H1 (cell line): ENCODE measurements around the gene SMARCAL1. TPM values are rescaled to one million over a fixed set of nuclear protein-coding genes. Genes with fewer than 3 reads are reported as not detected.

Experiments
- CTCF ChIA-PET: fragments of 300-600 bp; sonication (Branson Sonifier 250); formaldehyde crosslinking; loops from one replicate; lab custom pipeline; 2021; ENCODE audit not compliant: partially characterized antibody; lab: Charles Lee
- POLR2A ChIA-PET: fragments of 300-600 bp; sonication (Branson Sonifier 250); formaldehyde crosslinking; loops from one replicate; lab custom pipeline; 2021; ENCODE audit warnings: inconsistent platforms; ENCODE audit not compliant: partially characterized antibody; lab: Charles Lee
- DNase-seq, 2 experiments: peaks; one replicate each; pipeline versions ENCODE4 v3.0.0 to v3.0.0-alpha.2; 2010 to 2022; ENCODE audit warnings: low spot score in 2 of 2, low read depth in 1 of 2, mixed read lengths in 1 of 2
- FAIRE-seq: peaks from 2 replicates; lab custom pipeline; 2011; peaks lifted over from hg19 to GRCh38; lab: Jason Lieb, UNC
- H2AFZ ChIP-seq: 2 replicates; pipeline ENCODE4 v1.8.1; 2012; ENCODE audit warnings: low read length, inconsistent platforms
- H2AK5ac ChIP-seq: 2 replicates; pipeline ENCODE4 v1.6.1; 2013; ENCODE audit warnings: low read depth, low read length
- H2BK120ac ChIP-seq: replicated peaks from 2 replicates; pipeline ENCODE3; 2013; ENCODE audit warnings: low read depth, low read length, inconsistent platforms
- H2BK12ac ChIP-seq: 2 replicates; pipeline ENCODE4 v1.6.1; 2013; ENCODE audit warnings: low read depth, low read length
- H2BK15ac ChIP-seq: 2 replicates; pipeline ENCODE4 v1.6.1; 2013; ENCODE audit warnings: low read length
- H2BK20ac ChIP-seq: 2 replicates; pipeline ENCODE4 v1.6.1; 2013; ENCODE audit warnings: low read length
- H2BK5ac ChIP-seq: 2 replicates; pipeline ENCODE4 v1.6.1; 2013; ENCODE audit warnings: low read depth, low read length
- H3K14ac ChIP-seq: 2 replicates; pipeline ENCODE4 v1.6.1; 2013; ENCODE audit warnings: inconsistent platforms; ENCODE audit not compliant: insufficient read length
- H3K18ac ChIP-seq: 2 replicates; pipeline ENCODE4 v1.6.1; 2013; ENCODE audit warnings: low read length; ENCODE audit errors: extremely low read depth
- H3K23ac ChIP-seq: 2 replicates; pipeline ENCODE4 v1.6.1; 2013; ENCODE audit warnings: inconsistent platforms; ENCODE audit not compliant: insufficient read length
- H3K23me2 ChIP-seq: 2 replicates; pipeline ENCODE4 v1.6.1; 2013; ENCODE audit warnings: low read depth, low read length
- H3K27ac ChIP-seq: 2 replicates; pipeline ENCODE4 v1.6.1; 2011; ENCODE audit warnings: low read depth, low read length, inconsistent platforms
- H3K27me3 ChIP-seq, 4 experiments: replicated peaks in 1 of 4; 1 replicate in 1 of 4; 2 replicates in 3 of 4; pipeline versions ENCODE4 v1.6.1 to v1.8.1; 2011 to 2013; ENCODE audit warnings: low read length in 3 of 4, mild to moderate bottlenecking in 3 of 4, inconsistent platforms in 2 of 4, mixed read lengths in 2 of 4, moderate library complexity in 1 of 4; ENCODE audit not compliant: control insufficient read depth in 3 of 4, insufficient read depth in 3 of 4; ENCODE audit errors: extremely low read depth in 1 of 4
- H3K36me3 ChIP-seq, 4 experiments: 2 replicates each; pipeline versions ENCODE4 v1.6.1 to v1.8.1; 2011 to 2013; ENCODE audit warnings: mild to moderate bottlenecking in 4 of 4, low read length in 3 of 4, moderate library complexity in 2 of 4, control low read depth in 1 of 4, inconsistent platforms in 1 of 4; ENCODE audit not compliant: insufficient read depth in 4 of 4, control insufficient read depth in 2 of 4
- H3K4ac ChIP-seq: replicated peaks from 2 replicates; pipeline ENCODE3; 2013; ENCODE audit warnings: low read length, low read depth, mixed read lengths, inconsistent platforms; ENCODE audit not compliant: insufficient read length
- H3K4me1 ChIP-seq, 4 experiments: replicated peaks in 1 of 4; 1 replicate in 1 of 4; 2 replicates in 3 of 4; pipeline versions ENCODE4 v1.6.1 to v1.8.1; 2011 to 2013; ENCODE audit warnings: low read length in 3 of 4, inconsistent platforms in 2 of 4, mixed read lengths in 1 of 4; ENCODE audit not compliant: insufficient read depth in 4 of 4, control insufficient read depth in 3 of 4
- H3K4me2 ChIP-seq, 2 experiments: 2 replicates each; pipeline versions ENCODE4 v1.6.1 to v1.8.1; 2011 to 2013; ENCODE audit warnings: low read depth in 2 of 2, low read length in 2 of 2, control low read depth in 1 of 2, inconsistent platforms in 1 of 2, mild to moderate bottlenecking in 1 of 2; ENCODE audit not compliant: insufficient read depth in 1 of 2
- H3K4me3 ChIP-seq, 4 experiments: fragments of 200-600, 300-600 bp in 1 of 4; sonication (generic), shearing (Covaris generic), sonication (Bioruptor Twin) in 1 of 4; 2 replicates each; pipeline versions ENCODE4 v1.5.1 to v1.8.1; 2011 to 2016; ENCODE audit warnings: low read length in 4 of 4, low read depth in 3 of 4, control low read depth in 2 of 4, inconsistent platforms in 2 of 4, mild to moderate bottlenecking in 2 of 4, mixed read lengths in 1 of 4, moderate library complexity in 1 of 4; ENCODE audit not compliant: insufficient read depth in 2 of 4; ENCODE audit errors: extremely low read depth in 1 of 4
- H3K56ac ChIP-seq: replicated peaks from 2 replicates; pipeline ENCODE3; 2013; ENCODE audit warnings: low read depth, mild to moderate bottlenecking, mixed read lengths, low read length, inconsistent platforms; ENCODE audit not compliant: insufficient read length
- H3K79me1 ChIP-seq: 2 replicates; pipeline ENCODE4 v1.6.1; 2013; ENCODE audit warnings: low read depth, low read length, control low read depth
- H3K79me2 ChIP-seq, 2 experiments: 2 replicates each; pipeline versions ENCODE4 v1.6.1 to v1.8.1; 2012 to 2013; ENCODE audit warnings: low read length in 2 of 2, mild to moderate bottlenecking in 2 of 2, inconsistent platforms in 1 of 2; ENCODE audit not compliant: insufficient read depth in 2 of 2, control insufficient read depth in 1 of 2
- H3K9ac ChIP-seq, 4 experiments: replicated peaks in 1 of 4; 1 replicate in 1 of 4; 2 replicates in 3 of 4; pipeline versions ENCODE4 v1.6.1 to v1.8.1; 2011 to 2013; ENCODE audit warnings: low read depth in 3 of 4, low read length in 3 of 4, control low read depth in 2 of 4, mild to moderate bottlenecking in 2 of 4, moderate library complexity in 2 of 4, inconsistent platforms in 1 of 4; ENCODE audit errors: extremely low read depth in 1 of 4
- H3K9me3 ChIP-seq, 2 experiments: 2 replicates each; pipeline versions ENCODE4 v1.6.1 to v1.8.1; 2012 to 2013; ENCODE audit warnings: mild to moderate bottlenecking in 2 of 2, moderate library complexity in 2 of 2, control low read depth in 1 of 2, inconsistent platforms in 1 of 2, low read depth in 1 of 2, low read length in 1 of 2, mixed read lengths in 1 of 2; ENCODE audit not compliant: insufficient read depth in 2 of 2
- H4K20me1 ChIP-seq, 2 experiments: replicated peaks in 1 of 2; 2 replicates each; pipeline versions ENCODE3 to v1.8.1; 2011 to 2013; ENCODE audit warnings: inconsistent platforms in 2 of 2, low read length in 2 of 2, mild to moderate bottlenecking in 1 of 2; ENCODE audit not compliant: insufficient read depth in 2 of 2, control insufficient read depth in 1 of 2
- H4K5ac ChIP-seq: 2 replicates; pipeline ENCODE4 v1.6.1; 2013; ENCODE audit warnings: low read length, low read depth, mixed read lengths, inconsistent platforms; ENCODE audit not compliant: insufficient read length
- H4K8ac ChIP-seq: 2 replicates; pipeline ENCODE4 v1.8.0; 2013; ENCODE audit warnings: mild to moderate bottlenecking, moderate library complexity, low read length, inconsistent platforms; ENCODE audit not compliant: insufficient read depth; ENCODE audit errors: extremely low read depth
- H4K91ac ChIP-seq: replicated peaks from 2 replicates; pipeline ENCODE3; 2013; ENCODE audit warnings: low read length, mixed read lengths, inconsistent platforms; ENCODE audit not compliant: insufficient read length
- ASH2L ChIP-seq: fragments of 200-600, 300-600 bp; sonication (generic); IDR thresholded peaks from one replicate; pipeline ENCODE4 v1.7.1; 2017; ENCODE audit warnings: low read length
- ATF2 ChIP-seq: IDR thresholded peaks from 2 replicates; pipeline ENCODE4 v1.6.1; 2012; ENCODE audit warnings: low read length, inconsistent platforms
- CEBPB ChIP-seq: IDR thresholded peaks from 2 replicates; pipeline ENCODE4 v1.6.1; 2012; ENCODE audit warnings: low read depth, low read length
- EP300 ChIP-seq, 2 experiments: IDR thresholded peaks; 1 replicate in 1 of 2; 2 replicates in 1 of 2; pipeline ENCODE4 v1.6.1; 2011 to 2012; ENCODE audit warnings: low read depth in 2 of 2, low read length in 2 of 2, mild to moderate bottlenecking in 2 of 2, borderline replicate concordance in 1 of 2, inconsistent platforms in 1 of 2, moderate library complexity in 1 of 2
- JUND ChIP-seq: IDR thresholded peaks from 2 replicates; pipeline ENCODE4 v1.6.1; 2011; ENCODE audit warnings: mild to moderate bottlenecking, improper control_type of control experiment, low read length
- KDM1A ChIP-seq: fragments of 200-600, 300-600 bp; sonication (generic); IDR thresholded peaks from 2 replicates; pipeline ENCODE4 v1.7.1; 2016; ENCODE audit warnings: mild to moderate bottlenecking, low read length, borderline replicate concordance
- RXRA ChIP-seq: IDR thresholded peaks from 2 replicates; pipeline ENCODE4 v1.6.1; 2011; ENCODE audit warnings: low read depth, mild to moderate bottlenecking, low read length, moderate library complexity; ENCODE audit not compliant: insufficient read depth
- TEAD4 ChIP-seq: IDR thresholded peaks from 2 replicates; pipeline ENCODE4 v1.6.1; 2012; ENCODE audit warnings: low read depth, low read length, inconsistent platforms, mixed read lengths
- WGBS, 2 experiments: shearing (Covaris generic) in 1 of 2; methylation state at CpG; one replicate each; pipeline versions ENCODE4 v1.1.6 to v1.1.7; 2013 to 2015; ENCODE audit warnings: low lambda C conversion rate in 2 of 2, mixed read lengths in 2 of 2, inconsistent platforms in 1 of 2, low coverage in 1 of 2, missing lambda C conversion rate in 1 of 2; ENCODE audit not compliant: insufficient replicate concordance in 2 of 2, insufficient coverage in 1 of 2, insufficient read length in 1 of 2; ENCODE audit errors: extremely low coverage in 1 of 2, missing lambda C conversion rate in 1 of 2; 5-methylcytosine and 5-hydroxymethylcytosine counted together
- polyA plus RNA-seq, 7 experiments: library from polyadenylated mRNA; depleted of rRNA in 3 of 7; stranded (reverse) in 5 of 7; unstranded in 2 of 7; fragments of >200 nt in 5 of 7; fragments of 200-250 nt in 2 of 7; gene quantifications; 1 replicate in 5 of 7; 2 replicates in 1 of 7; 4 replicates in 1 of 7; pipeline versions ENCODE4 v1.2.1 to v1.2.3, GENCODE V29; 2011 to 2013; ENCODE audit warnings: missing spikeins in 2 of 7, mixed read lengths in 2 of 7
- total RNA-seq: library from RNA; stranded (reverse); fragmentation: NEBNext Ultra II Directional; extraction: Animal tissue kit (Norgen Biotek cat#: 25700); gene quantifications from 2 replicates; pipeline ENCODE4 v1.2.1, GENCODE V29; 2021

SMARCAL1 gene
- total and polyA plus RNA-seq, 2 of the 8 experiments (the other 6 are each of a cell fraction or from before 2014, with no cell fraction given): 17.6 to 17.9 TPM

- Histone ChIP-seq H3K18ac (no peak overlapping the region), H2BK20ac (no peak overlapping the region), H3K9me3 (no peaks in the 10 kb centered on the region), H3K14ac (no peak overlapping the region), H3K56ac (no peak overlapping the region), H3K27ac (no peak overlapping the region), H3K23me2 (no peaks in the 10 kb centered on the region), H4K5ac (no peak overlapping the region), H3K4ac (no peak overlapping the region), H2BK5ac (no peak overlapping the region), H3K23ac (no peak overlapping the region), H2BK12ac (no peak overlapping the region), H3K27me3 (peaks cover 0 to 1% (median 0%) of the 10 kb centered on the region in 4 experiments; a peak in 1 of 7 replicates), H3K4me3 (no peak overlapping the region), H3K79me1 (no peaks in the 10 kb centered on the region), H4K91ac (no peak overlapping the region), H4K20me1 (no peaks in the 10 kb centered on the region), H3K4me2 (no peak overlapping the region), H2AK5ac (no peak overlapping the region), H2AFZ (no peak overlapping the region), H4K8ac (no peak overlapping the region; the same call in 1 of the 2 replicates), H2BK15ac (no peak overlapping the region), H3K36me3 (no peaks in the 10 kb centered on the region; a peak in 1 of 8 replicates), H2BK120ac (no peak overlapping the region), H3K4me1 (no peaks in the 10 kb centered on the region), H3K79me2 (no peaks in the 10 kb centered on the region), H3K9ac (no peak overlapping the region)
- WGBS, 2 experiments: 91% methylated on average over 1 of the region's 1 CpG; no CpG with 5 or more reads in 1 of the 2 experiments
- CTCF ChIA-PET: interaction anchor here (1.2 to 12.8 kb wide), 7 partner anchors 10 to 305 kb away, joined by 3 to 493 read pairs (median 4); no protein-coding TSS in a partner anchor
- FAIRE-seq (no peak), DNase-seq (no peak)
- POLR2A ChIA-PET: interaction anchor here (1.1 kb wide), 1 partner anchor 25 kb away, joined by 3 read pairs; no protein-coding TSS in a partner anchor
- TF ChIP-seq KDM1A (no peak), JUND (no peak), ATF2 (no peak), ASH2L (no peak), RXRA (no peak), TEAD4 (no peak), CEBPB (no peak), EP300 (IDR thresholded peaks at IDR 0.05; ENCODE audit: borderline replicate concordance in 1 of 2, low read depth in 2 of 2, low read length in 2 of 2) (no peak)
Observed at GRCh38 chr2:216526939-216527338, 114.7 kb downstream of the SMARCAL1 start.
